ENCODE data around the gene CDRT4.
A peak's percentile ranks its signal among the peaks of the same experiment; 100 is the strongest.

CDRT4 gene

GRCh38 chr17:15395091-15395490, 72.3 kb downstream of the CDRT4 start:
- no peak for DNase-seq (ENCODE audit: low read depth)
- TF ChIP-seq, protein P1, sequence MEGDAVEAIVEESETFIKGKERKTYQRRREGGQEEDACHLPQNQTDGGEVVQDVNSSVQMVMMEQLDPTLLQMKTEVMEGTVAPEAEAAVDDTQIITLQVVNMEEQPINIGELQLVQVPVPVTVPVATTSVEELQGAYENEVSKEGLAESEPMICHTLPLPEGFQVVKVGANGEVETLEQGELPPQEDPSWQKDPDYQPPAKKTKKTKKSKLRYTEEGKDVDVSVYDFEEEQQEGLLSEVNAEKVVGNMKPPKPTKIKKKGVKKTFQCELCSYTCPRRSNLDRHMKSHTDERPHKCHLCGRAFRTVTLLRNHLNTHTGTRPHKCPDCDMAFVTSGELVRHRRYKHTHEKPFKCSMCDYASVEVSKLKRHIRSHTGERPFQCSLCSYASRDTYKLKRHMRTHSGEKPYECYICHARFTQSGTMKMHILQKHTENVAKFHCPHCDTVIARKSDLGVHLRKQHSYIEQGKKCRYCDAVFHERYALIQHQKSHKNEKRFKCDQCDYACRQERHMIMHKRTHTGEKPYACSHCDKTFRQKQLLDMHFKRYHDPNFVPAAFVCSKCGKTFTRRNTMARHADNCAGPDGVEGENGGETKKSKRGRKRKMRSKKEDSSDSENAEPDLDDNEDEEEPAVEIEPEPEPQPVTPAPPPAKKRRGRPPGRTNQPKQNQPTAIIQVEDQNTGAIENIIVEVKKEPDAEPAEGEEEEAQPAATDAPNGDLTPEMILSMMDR (conservative IDR thresholded peaks at IDR 0.05; ENCODE audit: control insufficient read depth, insufficient read depth, low read depth, low read length): no peak
- no peak overlapping the region for H3K4me3 ChIP-seq (ENCODE audit: control insufficient read depth, low read depth, low read length)

DNA sequence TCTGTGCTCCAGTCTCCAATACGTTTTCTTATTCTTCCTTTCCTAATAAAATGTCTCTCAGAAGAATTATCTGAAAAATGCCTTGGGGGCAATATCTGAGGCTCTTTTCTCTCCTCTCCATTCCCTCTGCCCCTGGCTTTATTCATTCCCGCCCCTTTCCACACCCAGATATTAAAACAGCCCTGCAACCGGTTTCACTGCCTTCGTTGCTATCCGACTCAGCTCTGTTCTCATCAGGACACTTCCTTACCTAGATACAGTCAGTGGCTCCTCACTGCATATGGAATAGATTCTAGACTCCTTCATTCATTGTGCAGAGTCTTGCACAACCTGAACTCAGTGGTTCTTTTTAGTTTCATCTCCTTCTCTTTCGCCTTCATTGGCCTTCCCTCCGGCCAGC, 74.0 kb downstream of the CDRT4 start:
- H3K4me3 ChIP-seq (ENCODE audit: control insufficient read depth, low read depth, low read length): no peak overlapping the region
- TF ChIP-seq, protein P1 (conservative IDR thresholded peaks at IDR 0.05; ENCODE audit: control insufficient read depth, insufficient read depth, low read depth, low read length): no peak
- DNase-seq (ENCODE audit: low read depth): no peak

- DNase-seq (ENCODE audit: low read depth): peak; percentile 95
- TF ChIP-seq, protein P1 (conservative IDR thresholded peaks at IDR 0.05; ENCODE audit: control insufficient read depth, insufficient read depth, low read depth, low read length): no peak
- H3K4me3 ChIP-seq (ENCODE audit: control insufficient read depth, low read depth, low read length): no peak overlapping the region
Observed at GRCh38 chr17:15392326-15392741, 75.1 kb downstream of the CDRT4 start.

GRCh38 chr17:15388356-15389041, 78.9 kb downstream of the CDRT4 start:
- no peak overlapping the region for H3K4me3 ChIP-seq (ENCODE audit: control insufficient read depth, low read depth, low read length)
- DNase-seq (ENCODE audit: low read depth): no peak
- TF ChIP-seq, protein P1 (conservative IDR thresholded peaks at IDR 0.05; ENCODE audit: control insufficient read depth, insufficient read depth, low read depth, low read length): no peak

- TF ChIP-seq, protein P1 (conservative IDR thresholded peaks at IDR 0.05; ENCODE audit: control insufficient read depth, insufficient read depth, low read depth, low read length): no peak
- H3K4me3 ChIP-seq (ENCODE audit: control insufficient read depth, low read depth, low read length): no peak overlapping the region
- DNase-seq (ENCODE audit: low read depth): no peak
Observed at GRCh38 chr17:15386083-15386482, 81.3 kb downstream of the CDRT4 start.
